ENCODE results near the gene VENTX.

GRCh38 chr10:133217800-133218589 is 19.7 kb upstream of the VENTX start:
- TF ChIP-seq CTCF (IDR thresholded peaks at IDR 0.05) (no peak), POLR2A (IDR thresholded peaks at IDR 0.05; ENCODE audit: low read depth) (no peak), EP300 (IDR thresholded peaks at IDR 0.05) (no peak), POLR2AphosphoS5 (IDR thresholded peaks at IDR 0.05) (no peak)
